Activated CD4-positive, alpha-beta T cell treated with anti-CD3 and anti-CD28 coated beads, Interleukin-2, amount 50 U/mL, for 24 hours (primary cell): ENCODE measurements around the gene RBBP6.
"Not testable (repeated sequence)": the region's sequence is repeated elsewhere in the genome, so short reads cannot be mapped to it uniquely, and the experiment has no call there.

Experiments used
- DNase-seq, 2 donors: peaks; one replicate each; pipeline ENCODE4 v3.0.0-alpha.2; 2020; ENCODE audit warnings: low read depth in 1 of 2, low spot score in 1 of 2

Gene RBBP6, protein sequence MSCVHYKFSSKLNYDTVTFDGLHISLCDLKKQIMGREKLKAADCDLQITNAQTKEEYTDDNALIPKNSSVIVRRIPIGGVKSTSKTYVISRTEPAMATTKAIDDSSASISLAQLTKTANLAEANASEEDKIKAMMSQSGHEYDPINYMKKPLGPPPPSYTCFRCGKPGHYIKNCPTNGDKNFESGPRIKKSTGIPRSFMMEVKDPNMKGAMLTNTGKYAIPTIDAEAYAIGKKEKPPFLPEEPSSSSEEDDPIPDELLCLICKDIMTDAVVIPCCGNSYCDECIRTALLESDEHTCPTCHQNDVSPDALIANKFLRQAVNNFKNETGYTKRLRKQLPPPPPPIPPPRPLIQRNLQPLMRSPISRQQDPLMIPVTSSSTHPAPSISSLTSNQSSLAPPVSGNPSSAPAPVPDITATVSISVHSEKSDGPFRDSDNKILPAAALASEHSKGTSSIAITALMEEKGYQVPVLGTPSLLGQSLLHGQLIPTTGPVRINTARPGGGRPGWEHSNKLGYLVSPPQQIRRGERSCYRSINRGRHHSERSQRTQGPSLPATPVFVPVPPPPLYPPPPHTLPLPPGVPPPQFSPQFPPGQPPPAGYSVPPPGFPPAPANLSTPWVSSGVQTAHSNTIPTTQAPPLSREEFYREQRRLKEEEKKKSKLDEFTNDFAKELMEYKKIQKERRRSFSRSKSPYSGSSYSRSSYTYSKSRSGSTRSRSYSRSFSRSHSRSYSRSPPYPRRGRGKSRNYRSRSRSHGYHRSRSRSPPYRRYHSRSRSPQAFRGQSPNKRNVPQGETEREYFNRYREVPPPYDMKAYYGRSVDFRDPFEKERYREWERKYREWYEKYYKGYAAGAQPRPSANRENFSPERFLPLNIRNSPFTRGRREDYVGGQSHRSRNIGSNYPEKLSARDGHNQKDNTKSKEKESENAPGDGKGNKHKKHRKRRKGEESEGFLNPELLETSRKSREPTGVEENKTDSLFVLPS (N-terminal part only)

GRCh38 chr16:24539295-24539849 lies at the start of gene RBBP6:
RBBP6 (plus strand) TSS chr16:24539566; CDS start chr16:24540627, 1,061 bp downstream.
- DNase-seq: peak; percentile 80 to 89

DNA sequence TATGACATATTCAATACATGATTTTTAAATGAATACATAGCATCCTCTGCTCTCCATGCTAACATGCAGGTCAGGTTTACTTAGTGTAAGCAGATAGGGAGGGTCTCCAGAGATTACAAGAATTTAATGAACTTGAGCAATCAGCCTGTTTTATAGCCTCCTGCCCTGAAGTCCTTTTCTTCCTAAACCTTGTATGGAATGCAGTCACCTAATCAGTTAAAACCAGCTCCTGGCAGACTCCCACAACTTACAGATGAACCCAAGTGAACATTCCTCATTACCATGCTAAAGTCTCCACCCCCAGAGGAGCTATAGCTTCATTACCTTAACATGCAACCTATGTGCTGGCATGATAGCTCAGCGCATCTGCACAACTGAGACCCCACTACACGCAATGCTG lies 48.5 kb upstream of the RBBP6 start:
- DNase-seq: no peak

DNA sequence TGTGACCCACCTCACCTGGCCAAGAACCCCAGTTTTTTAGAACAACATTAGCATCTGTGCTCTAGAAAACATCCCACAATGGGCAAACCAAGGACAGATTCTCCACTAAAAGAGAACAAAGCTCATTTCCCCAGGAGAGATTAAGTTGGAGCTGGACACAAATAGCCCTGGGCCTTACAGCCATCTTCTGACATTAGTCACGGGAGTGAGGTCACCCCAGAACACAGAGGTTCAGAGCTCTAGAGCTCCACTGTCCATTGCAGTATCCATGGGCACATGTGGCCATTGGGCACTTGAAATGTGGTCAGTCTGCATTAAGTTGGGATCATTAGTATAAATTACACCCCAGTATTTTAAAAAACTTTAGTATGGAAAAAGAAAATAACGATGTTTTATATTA lies 47.6 kb upstream of the RBBP6 start:
- DNase-seq: no peak

- DNase-seq: no peak
Measured at GRCh38 chr16:24493821-24494220, 45.5 kb upstream of the RBBP6 start.

GRCh38 chr16:24495207-24495606 lies 44.2 kb upstream of the RBBP6 start:
- DNase-seq: not testable (repeated sequence)

DNA sequence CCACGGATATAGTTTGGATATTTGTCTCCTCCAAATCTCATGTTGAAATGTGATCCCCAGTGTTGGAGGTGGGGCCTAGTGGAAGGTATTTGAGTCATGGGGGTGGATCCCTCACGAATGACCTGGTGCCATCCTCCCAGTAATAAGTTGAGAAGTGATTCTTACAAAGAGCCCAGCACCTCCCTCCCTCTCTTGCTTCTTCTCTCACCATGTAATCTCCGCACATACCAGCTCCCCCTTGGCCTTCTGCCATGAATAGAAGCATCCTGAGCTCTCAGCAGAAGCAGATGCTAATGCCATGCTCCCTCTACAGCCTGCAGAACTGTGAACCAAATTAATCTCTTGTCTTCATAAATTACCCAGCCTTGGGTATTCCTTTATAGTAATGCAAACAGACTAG lies 41.9 kb upstream of the RBBP6 start:
- DNase-seq: no peak

DNA sequence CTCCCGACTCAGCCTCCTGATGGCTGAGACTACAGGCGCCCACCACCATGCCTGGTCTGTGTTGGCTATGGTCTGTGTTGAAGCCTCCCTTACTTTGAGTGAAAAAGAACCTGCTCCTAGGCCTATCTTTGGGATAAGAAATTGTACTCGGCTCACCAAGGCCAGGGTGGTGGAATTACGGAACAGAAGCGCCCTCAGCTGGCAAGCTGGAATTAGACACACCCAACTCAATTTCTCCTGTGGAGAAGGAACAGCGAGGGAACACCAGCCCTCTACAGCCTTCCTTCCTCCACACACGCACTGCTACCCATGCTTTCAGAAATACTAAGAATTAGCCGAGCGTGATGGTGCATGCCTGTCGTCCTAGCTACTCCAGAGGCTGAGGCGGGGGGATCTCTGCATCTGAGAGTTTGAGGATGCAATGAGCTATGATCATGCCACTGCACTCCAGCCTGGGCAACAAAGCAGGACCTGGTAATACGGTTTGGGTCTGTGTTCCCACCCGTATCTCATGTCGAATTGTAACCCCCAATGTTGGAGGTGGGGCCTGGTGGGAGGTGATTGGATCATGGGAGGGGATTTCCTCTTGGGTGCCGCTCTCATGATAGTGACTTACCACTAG lies 40.1 kb upstream of the RBBP6 start:
- no peak for DNase-seq

DNA sequence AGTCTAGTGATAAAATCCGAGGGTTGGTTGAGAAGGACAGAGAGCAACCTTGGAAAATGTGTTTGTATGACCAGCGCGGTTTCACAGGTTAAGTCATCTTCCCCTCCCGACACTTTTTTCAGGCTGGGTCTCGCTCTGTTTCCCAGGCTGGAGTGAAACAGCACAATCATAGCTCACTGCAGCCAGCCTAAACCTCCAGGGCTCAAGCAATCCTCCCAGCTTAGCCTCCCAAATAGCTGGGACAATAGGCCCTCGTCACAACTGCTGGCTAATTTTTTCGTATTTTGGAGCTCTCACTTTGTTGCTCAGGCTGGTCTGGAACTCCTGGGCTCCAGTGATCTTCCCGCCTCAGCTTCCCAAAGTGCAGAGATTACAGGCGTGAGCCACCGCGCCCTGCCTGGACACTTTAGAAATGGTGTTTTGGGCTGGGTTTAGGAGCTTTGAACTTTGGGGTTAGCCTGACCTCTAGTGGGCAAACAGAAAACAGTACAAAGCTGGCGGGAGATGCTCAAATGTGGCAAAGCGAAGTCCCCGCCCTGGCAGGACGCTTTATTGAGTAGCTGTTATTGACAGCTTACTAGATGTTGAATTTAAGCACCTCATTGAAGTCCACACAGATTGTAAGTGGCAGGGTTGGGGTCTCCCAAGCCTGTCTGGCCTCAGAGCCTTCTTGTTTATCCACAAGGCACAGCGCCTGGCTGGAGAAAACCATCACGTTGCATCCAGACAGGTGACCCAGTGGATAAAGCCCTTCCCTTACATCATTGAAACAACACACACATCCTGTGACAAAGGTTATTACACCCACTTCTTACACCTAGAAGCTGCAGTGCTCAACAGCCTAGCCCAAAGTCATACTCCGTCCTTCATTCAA lies 34.7 kb upstream of the RBBP6 start:
- DNase-seq: peak; percentile 24 to 51

GRCh38 chr16:24505959-24506358 lies 33.4 kb upstream of the RBBP6 start:
- DNase-seq: no peak

DNA sequence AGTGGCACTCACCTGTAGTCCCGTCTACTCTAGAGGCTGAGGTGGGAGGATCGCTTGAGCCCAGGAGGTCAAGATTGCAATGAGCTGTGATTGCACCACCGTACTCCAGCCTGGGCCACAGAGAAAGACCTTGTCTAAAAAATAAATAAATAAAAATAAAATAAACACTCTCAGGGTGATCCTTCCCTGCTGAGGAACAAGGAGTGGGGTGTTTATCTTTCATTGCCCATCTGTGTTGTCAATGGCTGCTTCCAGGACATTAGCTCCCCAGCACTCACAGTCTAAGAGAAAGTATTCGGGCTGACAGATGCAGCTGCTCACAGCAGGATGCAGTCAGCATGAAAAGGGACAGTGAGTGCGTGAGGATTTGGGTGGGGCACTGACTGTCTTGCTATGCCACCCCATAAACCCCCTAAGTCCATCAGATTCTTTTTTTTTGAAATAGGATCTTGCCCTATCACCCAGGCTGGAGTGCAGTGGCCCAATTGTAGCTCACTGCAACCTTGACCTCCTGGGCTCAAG lies 31.3 kb upstream of the RBBP6 start:
- no peak for DNase-seq

DNA sequence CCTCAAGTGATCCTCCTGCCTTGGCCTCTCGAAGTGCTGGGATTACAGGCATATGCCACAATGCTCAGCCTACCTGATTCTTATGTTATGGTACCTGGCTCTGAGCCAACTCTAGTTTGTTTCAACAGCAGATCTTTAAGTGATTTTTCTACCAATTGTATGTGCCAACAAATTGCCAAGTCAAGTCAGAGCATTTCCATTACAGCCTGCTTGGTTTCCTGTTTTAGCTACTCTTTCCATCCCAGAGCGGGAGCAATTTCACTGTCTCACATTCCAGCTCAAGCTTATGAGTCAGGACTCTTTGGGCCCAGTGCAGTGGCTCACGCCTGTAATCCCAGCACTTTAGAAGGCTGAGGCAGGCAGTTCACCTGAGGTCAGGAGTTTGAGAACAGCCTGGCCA lies 30.8 kb upstream of the RBBP6 start:
- no peak for DNase-seq

DNA sequence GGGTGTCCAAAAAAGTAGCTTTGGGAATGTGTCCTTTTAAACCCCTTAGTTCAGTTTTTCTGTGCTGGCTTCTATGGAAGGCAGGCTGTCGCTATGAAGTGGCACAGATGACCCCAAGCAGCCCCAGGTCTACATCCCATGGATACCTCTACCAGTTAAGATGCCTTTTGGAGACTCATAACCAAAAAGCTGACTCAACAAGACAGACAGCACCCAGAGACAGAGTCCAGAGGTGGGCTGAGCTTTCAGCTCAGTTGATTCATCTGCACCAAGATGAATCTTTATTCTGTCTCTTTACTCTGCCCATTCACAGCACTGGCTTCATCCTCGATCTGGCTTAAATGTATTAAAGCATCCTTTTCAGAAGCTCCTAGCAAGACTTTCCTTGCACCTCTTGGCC lies 29.8 kb upstream of the RBBP6 start:
- no peak for DNase-seq

DNA sequence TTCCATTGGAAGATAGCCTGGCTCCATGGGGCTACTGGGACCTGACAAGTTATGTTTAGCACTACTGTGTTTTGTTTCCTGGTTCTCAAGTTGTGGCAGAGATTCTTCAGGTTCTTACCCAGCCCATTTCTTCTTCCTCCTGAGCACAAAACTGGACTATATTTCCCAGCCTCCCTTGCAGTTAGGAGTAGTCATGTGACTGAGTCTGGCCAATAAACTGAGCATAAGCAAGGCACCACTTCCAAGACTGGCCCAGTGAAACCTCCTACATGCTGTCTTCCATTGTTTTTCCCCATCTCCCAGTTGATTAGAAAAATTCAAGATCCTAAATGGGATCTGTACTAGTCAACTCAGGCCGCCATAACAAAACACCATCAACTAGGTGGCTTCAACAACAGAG lies 28.2 kb upstream of the RBBP6 start:
- no peak for DNase-seq

DNA sequence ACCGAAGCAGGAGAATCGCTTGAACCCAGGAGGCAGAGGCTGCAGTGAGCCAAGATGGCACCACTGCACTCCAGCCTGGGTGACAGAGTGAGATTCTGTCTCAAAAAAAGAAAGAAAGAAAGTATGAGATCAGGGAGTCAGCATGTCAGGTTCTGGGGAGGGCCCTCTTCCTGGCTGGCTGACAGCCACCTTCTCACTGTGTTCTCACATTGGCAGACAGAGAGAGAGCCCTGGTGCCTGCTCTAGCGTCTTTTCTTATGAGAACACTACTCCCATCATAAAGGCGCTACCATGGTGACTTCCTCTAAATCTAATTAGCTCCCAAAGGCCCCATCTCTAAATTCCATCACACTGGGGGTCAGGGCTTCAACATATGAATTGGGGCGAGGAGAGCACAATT lies 27.6 kb upstream of the RBBP6 start:
- no peak for DNase-seq

GRCh38 chr16:24514096-24514495 lies 25.3 kb upstream of the RBBP6 start:
- DNase-seq: no peak

DNA sequence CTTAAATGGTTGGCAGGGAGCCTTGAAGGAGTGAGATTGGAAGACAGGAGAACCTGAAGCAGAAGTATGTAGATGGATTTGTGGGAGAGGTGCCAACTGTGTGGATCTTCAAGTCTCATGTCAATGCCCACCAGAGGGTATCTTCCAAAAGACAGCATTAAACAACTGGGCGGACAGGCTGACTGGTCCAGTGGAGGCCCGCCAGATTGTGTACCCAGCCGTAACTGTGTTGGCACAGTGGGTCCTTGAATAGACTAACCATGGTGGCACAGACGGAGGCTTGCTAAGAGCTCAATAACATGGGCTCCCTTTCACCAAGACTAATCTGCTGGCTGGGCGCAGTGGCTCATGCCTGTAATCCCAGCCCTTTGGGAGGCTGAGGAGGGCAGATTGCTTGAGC lies 24.2 kb upstream of the RBBP6 start:
- DNase-seq: no peak

DNA sequence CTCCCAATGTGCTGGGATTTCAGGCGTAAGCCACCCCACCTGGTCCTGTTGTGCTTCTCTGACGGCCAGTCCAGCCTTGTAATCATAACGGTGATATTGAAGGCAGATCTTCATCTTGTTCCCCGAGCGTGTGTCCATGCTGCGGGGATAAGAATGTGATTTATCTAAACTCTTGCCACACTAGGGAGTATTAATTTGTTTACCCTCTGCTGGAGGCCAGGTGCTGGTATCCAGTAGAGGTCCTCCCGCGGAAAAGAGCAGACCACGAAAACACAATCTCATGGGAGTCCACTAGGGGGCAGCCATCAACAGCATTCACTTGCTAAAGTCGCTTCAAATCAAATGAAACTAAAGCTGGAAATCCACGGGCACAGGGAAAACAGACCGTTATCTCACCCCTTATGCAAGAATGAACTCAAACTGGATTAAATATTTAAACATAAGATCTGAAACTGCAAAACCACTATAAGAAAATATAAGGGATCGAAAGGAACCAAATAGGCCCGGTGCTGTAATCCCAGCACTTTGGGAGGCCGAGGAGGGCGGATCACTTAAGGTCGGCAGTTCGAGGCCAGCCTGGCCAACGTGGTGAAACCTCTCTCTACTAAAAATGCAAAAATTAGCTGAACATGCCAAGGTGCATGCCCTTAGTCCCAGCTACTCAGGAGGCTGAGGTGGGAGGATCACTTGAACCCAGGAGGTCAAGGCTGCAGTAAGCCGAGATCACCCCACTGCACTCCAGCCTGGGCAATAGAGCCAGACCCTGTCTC lies 22.3 kb upstream of the RBBP6 start:
- DNase-seq: peak; percentile 52 to 69

DNA sequence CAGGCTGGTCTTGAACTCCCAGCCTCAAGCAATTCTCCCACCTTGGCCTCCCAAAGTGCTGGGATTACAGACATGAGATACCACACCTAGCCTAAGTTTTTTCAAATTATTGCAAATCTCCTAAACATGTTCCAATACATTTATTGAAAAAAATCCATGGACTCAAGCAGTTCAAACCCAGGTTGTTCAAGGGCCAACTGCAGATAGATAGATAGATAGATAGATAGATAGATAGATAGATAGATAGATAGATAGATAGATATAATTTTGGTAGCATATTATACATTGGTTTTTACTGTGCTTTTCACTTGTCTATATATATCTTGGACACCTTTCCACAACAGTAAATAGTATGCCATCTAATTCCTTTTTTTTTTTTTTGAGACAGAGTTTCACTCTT lies 20.9 kb upstream of the RBBP6 start:
- no peak for DNase-seq

GRCh38 chr16:24520983-24521382 lies 18.4 kb upstream of the RBBP6 start:
- no peak for DNase-seq
